Measurements from ENCODE around the gene TFB2M. TPM values are rescaled to one million over a fixed set of nuclear protein-coding genes. Genes with fewer than 3 reads are reported as not detected.

Gene TFB2M, protein sequence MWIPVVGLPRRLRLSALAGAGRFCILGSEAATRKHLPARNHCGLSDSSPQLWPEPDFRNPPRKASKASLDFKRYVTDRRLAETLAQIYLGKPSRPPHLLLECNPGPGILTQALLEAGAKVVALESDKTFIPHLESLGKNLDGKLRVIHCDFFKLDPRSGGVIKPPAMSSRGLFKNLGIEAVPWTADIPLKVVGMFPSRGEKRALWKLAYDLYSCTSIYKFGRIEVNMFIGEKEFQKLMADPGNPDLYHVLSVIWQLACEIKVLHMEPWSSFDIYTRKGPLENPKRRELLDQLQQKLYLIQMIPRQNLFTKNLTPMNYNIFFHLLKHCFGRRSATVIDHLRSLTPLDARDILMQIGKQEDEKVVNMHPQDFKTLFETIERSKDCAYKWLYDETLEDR
- total RNA-seq: 10 to 100 TPM; 13.4 to 15.1 (median 15.1) TPM
- total RNA-seq (2013): 12.6 TPM

DNA sequence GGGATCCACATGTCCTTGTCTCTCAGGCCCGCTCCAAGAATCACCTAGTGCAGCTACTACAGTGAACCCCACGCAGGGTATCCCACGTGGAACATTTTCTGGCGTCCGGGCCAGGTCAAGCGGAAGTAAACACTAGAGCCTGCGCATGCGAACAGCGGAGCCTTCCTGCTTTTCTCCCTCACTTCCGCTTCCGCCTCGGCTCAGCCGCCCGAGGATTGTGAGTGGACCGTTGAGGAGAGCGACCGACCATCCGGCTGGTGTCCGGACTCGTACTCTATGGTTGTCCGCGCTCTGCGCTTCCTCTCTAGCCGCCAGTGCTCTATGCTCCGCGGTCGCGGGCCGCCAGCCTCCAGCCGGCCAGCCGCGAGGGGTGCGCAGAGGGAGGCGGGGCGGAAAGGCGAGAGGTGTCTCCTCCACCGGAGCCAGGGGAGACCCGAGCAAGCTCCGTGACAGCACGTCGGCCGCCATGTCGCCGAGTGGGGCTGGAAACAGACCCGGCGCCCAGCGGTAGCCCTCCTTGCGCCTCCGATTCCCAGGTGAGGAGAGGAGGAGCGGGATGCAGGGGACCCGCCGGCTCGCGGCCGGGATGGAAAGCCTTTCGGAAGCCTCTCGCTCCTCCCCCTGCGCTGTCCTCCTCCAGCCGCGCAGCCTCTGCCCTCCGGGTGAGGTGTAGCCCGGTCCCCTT, at the start of gene TFB2M, which contains the start of gene CNST:
TSS of gene TFB2M (minus strand) at position 134 of the 685 bp plus-strand sequence. CDS start at position 11, 123 bp downstream.
TSS of gene CNST (plus strand) at position 329 of the 685 bp plus-strand sequence. CDS start 25,107 bp downstream, outside the sequence.
- Mint-ChIP-seq H3K4me1 (peaks cover 46 to 47% of the 10 kb centered on the region in 2 donors), H3K9me3 (no peaks in the 10 kb centered on the region), H3K4me3 (peak within 1 kb of the TSS; percentile 99), H3K27me3 (ENCODE audit: low read depth in 2 of 2) (no peaks in the 10 kb centered on the region), H3K36me3 (no peaks in the 10 kb centered on the region), H3K27ac (peak within 1 kb of the TSS; percentile 94 to 98)
- peak within 1 kb of the TSS; percentile 79 for H3K4me3 ChIP-seq (ENCODE audit: low read length)
- ATAC-seq (peak; percentile 82 to 98 (median 89)), DNase-seq (peak; percentile 90 to 96)
- H3K9me3 ChIP-seq (ENCODE audit: control insufficient read depth, insufficient read depth, low read length): no peaks in the 10 kb centered on the region
- TF ChIP-seq, protein P1, sequence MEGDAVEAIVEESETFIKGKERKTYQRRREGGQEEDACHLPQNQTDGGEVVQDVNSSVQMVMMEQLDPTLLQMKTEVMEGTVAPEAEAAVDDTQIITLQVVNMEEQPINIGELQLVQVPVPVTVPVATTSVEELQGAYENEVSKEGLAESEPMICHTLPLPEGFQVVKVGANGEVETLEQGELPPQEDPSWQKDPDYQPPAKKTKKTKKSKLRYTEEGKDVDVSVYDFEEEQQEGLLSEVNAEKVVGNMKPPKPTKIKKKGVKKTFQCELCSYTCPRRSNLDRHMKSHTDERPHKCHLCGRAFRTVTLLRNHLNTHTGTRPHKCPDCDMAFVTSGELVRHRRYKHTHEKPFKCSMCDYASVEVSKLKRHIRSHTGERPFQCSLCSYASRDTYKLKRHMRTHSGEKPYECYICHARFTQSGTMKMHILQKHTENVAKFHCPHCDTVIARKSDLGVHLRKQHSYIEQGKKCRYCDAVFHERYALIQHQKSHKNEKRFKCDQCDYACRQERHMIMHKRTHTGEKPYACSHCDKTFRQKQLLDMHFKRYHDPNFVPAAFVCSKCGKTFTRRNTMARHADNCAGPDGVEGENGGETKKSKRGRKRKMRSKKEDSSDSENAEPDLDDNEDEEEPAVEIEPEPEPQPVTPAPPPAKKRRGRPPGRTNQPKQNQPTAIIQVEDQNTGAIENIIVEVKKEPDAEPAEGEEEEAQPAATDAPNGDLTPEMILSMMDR (IDR thresholded peaks at IDR 0.05): no peak
- peaks cover 30% of the 10 kb centered on the region for H3K4me1 ChIP-seq (ENCODE audit: control insufficient read depth, insufficient read depth, low read length)
- no peaks in the 10 kb centered on the region for H3K27me3 ChIP-seq (ENCODE audit: control insufficient read depth, insufficient read depth, low read length)
- H3K27ac ChIP-seq (ENCODE audit: low read length): peak within 1 kb of the TSS; percentile 90
- H3K36me3 ChIP-seq (ENCODE audit: control insufficient read depth, insufficient read depth, low read length): peaks cover 4% of the 10 kb centered on the region
- intact Hi-C loops (cut with micrococcal nuclease): loop anchor here (2.0 to 5.0 kb wide), 2 partner anchors 36 to 59 kb away; partner anchors contain the start of gene SMYD3
- WGBS (ENCODE audit: insufficient coverage): under 1% methylated on average over 61 of the region's 62 CpGs

- no peaks in the 10 kb centered on the region for H3K36me3 Mint-ChIP-seq
- intact Hi-C loops (cut with micrococcal nuclease): no loop called here
- H3K27ac ChIP-seq (ENCODE audit: low read length): no peak overlapping the region
These were observed 47.2 kb upstream of the TFB2M start for GRCh38 chr1:246613096-246613758.

GRCh38 chr1:246609632-246610031, 43.6 kb upstream of the TFB2M start:
- H3K27ac ChIP-seq (ENCODE audit: low read length): no peak overlapping the region
- Mint-ChIP-seq H3K27me3 (ENCODE audit: low read depth in 2 of 2) (no peaks in the 10 kb centered on the region), H3K4me1 (peaks cover 32 to 47% of the 10 kb centered on the region in 2 donors), H3K36me3 (no peaks in the 10 kb centered on the region), H3K9me3 (no peaks in the 10 kb centered on the region), H3K27ac (no peak overlapping the region), H3K4me3 (no peak overlapping the region)
- no peaks in the 10 kb centered on the region for H3K27me3 ChIP-seq (ENCODE audit: control insufficient read depth, insufficient read depth, low read length)
- DNase-seq (no peak), ATAC-seq (no peak)
- TF ChIP-seq, protein P1 (IDR thresholded peaks at IDR 0.05): no peak
- no peaks in the 10 kb centered on the region for H3K9me3 ChIP-seq (ENCODE audit: control insufficient read depth, insufficient read depth, low read length)
- no peaks in the 10 kb centered on the region for H3K36me3 ChIP-seq (ENCODE audit: control insufficient read depth, insufficient read depth, low read length)
- WGBS (ENCODE audit: insufficient coverage): 79% methylated on average over 4 of the region's 4 CpGs
- peaks cover 4% of the 10 kb centered on the region for H3K4me1 ChIP-seq (ENCODE audit: control insufficient read depth, insufficient read depth, low read length)
- intact Hi-C loops (cut with micrococcal nuclease): no loop called here
- no peak overlapping the region for H3K4me3 ChIP-seq (ENCODE audit: low read length)

More at GRCh38 chr1:246613096-246613758, 47.2 kb upstream of the TFB2M start:
- DNase-seq (no peak), ATAC-seq (no peak)
- Mint-ChIP-seq H3K27me3 (ENCODE audit: low read depth in 2 of 2) (no peaks in the 10 kb centered on the region), H3K27ac (peak overlapping the region in 1 of 2 donors; percentile 65), H3K4me1 (peaks cover 35 to 57% of the 10 kb centered on the region in 2 donors), H3K9me3 (no peaks in the 10 kb centered on the region), H3K4me3 (no peak overlapping the region)
- WGBS (ENCODE audit: insufficient coverage): 94% methylated on average over 5 of the region's 6 CpGs
- peaks cover 4% of the 10 kb centered on the region for H3K4me1 ChIP-seq (ENCODE audit: control insufficient read depth, insufficient read depth, low read length)
- no peaks in the 10 kb centered on the region for H3K9me3 ChIP-seq (ENCODE audit: control insufficient read depth, insufficient read depth, low read length)
- H3K27me3 ChIP-seq (ENCODE audit: control insufficient read depth, insufficient read depth, low read length): no peaks in the 10 kb centered on the region
- no peak overlapping the region for H3K4me3 ChIP-seq (ENCODE audit: low read length)
- H3K36me3 ChIP-seq (ENCODE audit: control insufficient read depth, insufficient read depth, low read length): no peaks in the 10 kb centered on the region
- TF ChIP-seq, protein P1 (IDR thresholded peaks at IDR 0.05): no peak
